GM19043 (cell line): ENCODE results near the gene RTF1.

ENCODE experiments used
- ATAC-seq: cut with Tn5 transposase; IDR thresholded peaks from one replicate; pipeline ENCODE4 v1.9.1; 2021; ENCODE audit warnings: low read depth; ENCODE audit not compliant: unreplicated experiment

RTF1 gene

GRCh38 chr15:41502795-41503668 is 86.1 kb downstream of the RTF1 start:
- ATAC-seq = no peak

- no peak for ATAC-seq
Observed at GRCh38 chr15:41503669-41504010, 86.7 kb downstream of the RTF1 start.

GRCh38 chr15:41504751-41505492 is 88.0 kb downstream of the RTF1 start:
- ATAC-seq = no peak

GRCh38 chr15:41505776-41506175 is 88.9 kb downstream of the RTF1 start:
- no peak for ATAC-seq

GRCh38 chr15:41506796-41507341 is 90.0 kb downstream of the RTF1 start:
- ATAC-seq = no peak

GRCh38 chr15:41507820-41508290 is 91.0 kb downstream of the RTF1 start:
- no peak for ATAC-seq

- no peak for ATAC-seq
Observed at GRCh38 chr15:41510728-41511127, 93.8 kb downstream of the RTF1 start.

- ATAC-seq = no peak
Observed at GRCh38 chr15:41511331-41511898, 94.5 kb downstream of the RTF1 start.

- no peak for ATAC-seq
Observed at GRCh38 chr15:41511899-41512369, 95.0 kb downstream of the RTF1 start.

GRCh38 chr15:41512512-41512939 is 95.6 kb downstream of the RTF1 start:
- no peak for ATAC-seq

- ATAC-seq = no peak
Observed at GRCh38 chr15:41512940-41513505, 96.1 kb downstream of the RTF1 start.

GRCh38 chr15:41513506-41514227 is 96.8 kb downstream of the RTF1 start, which contains the start of gene LTK:
LTK (minus strand) TSS chr15:41513827; CDS start chr15:41513709, 118 bp downstream.
- no peak for ATAC-seq

- no peak for ATAC-seq
Observed at GRCh38 chr15:41517895-41518449, 101.1 kb downstream of the RTF1 start.

- no peak for ATAC-seq
Observed at GRCh38 chr15:41520636-41521035, 103.7 kb downstream of the RTF1 start.

- ATAC-seq = no peak
Observed at GRCh38 chr15:41521614-41522013, 104.7 kb downstream of the RTF1 start.

GRCh38 chr15:41523097-41523496 is 106.2 kb downstream of the RTF1 start:
- no peak for ATAC-seq

- ATAC-seq = no peak
Observed at GRCh38 chr15:41530363-41530956, 113.6 kb downstream of the RTF1 start.
